Fibroblast of gingiva (primary cell): ENCODE data around the gene MYBPC2.

ENCODE experiments used
- DNase-seq: peaks from one replicate; pipeline ENCODE4 v3.0.0-alpha.2; 2011; ENCODE audit warnings: low read depth

Gene MYBPC2

DNA sequence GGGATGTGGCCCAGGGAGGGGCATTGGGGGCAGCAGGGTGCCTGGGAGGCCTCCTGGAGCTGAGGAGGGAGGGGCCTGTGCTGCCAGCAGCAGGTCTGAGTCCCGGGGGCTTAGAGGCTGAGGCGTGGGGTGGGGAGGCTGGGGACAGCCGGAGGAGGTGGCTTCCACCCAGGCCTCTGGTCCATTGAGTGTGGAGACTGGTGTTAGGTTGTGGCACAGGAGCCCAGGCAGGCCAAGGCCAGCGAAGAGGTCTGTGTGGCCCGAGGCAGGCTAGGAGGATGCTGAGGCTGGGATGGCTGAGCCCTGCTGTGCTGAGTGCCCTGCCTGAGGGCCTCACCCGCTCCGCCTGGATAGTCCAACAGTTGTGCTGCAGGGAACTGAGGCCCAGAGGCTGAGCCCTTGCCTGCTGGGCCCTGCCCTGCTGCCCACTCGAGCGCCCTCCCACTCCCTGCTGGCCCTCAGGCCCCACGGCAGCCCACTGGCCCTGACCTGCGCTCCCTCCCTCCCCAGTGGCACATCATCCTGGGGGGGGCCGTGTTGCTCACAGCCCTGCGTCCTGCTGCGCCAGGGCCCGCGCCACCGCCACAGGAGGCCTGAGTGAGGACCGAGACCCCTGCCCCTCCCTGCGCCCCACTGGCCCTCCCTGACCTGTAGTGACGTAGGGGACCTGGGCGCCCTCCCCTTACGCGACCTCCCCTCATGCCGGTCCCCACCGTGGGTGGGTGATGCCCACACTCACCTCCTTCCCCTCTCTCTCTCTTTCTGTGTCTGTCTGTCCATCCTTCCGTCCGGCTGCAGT, 48.9 kb downstream of the MYBPC2 start:
- DNase-seq, result no peak

DNA sequence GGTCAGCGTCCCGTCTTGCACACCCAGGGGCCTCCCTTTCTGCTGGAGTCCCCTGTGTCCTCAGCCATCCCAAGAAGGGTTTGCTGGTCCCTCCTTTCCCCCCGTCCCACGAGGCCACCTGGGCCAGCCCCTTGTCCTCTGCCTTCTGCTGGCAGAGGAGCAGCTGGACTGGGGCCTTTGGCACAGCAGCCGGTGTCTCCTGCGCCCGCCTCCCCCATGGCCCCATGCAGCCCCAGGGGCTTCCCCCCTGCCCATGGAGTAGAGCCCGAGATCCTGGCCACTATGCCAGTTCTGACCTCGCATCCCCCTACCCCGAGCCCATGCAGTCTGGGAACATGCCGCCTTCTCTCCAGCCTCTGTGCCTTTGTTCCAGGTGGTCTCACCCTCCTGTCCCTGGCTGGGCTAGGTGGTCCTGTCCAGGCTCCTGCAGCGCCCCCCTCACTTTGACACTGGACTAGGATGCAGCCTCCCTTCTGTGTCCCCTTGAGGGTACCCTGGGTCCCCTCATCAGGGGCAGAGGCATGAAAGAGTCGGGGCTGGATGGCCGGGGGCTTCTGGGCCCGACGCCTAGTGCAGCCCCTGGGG, 49.7 kb downstream of the MYBPC2 start:
- no peak for DNase-seq

DNA sequence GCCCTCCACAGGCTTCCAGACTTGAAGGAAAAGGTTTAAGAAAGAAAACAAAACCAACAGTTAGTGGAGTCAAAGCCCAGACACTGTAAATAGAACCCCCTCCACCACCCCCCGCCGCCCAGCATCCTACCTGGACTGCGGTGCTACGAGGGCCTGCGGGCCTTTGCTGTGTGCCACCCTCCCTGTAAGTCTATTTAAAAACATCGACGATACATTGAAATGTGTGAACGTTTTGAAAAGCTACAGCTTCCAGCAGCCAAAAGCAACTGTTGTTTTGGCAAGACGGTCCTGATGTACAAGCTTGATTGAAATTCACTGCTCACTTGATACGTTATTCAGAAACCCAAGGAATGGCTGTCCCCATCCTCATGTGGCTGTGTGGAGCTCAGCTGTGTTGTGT, 50.2 kb downstream of the MYBPC2 start:
- no peak for DNase-seq

GRCh38 chr19:50485284-50485955, 52.7 kb downstream of the MYBPC2 start:
- DNase-seq, result no peak

DNA sequence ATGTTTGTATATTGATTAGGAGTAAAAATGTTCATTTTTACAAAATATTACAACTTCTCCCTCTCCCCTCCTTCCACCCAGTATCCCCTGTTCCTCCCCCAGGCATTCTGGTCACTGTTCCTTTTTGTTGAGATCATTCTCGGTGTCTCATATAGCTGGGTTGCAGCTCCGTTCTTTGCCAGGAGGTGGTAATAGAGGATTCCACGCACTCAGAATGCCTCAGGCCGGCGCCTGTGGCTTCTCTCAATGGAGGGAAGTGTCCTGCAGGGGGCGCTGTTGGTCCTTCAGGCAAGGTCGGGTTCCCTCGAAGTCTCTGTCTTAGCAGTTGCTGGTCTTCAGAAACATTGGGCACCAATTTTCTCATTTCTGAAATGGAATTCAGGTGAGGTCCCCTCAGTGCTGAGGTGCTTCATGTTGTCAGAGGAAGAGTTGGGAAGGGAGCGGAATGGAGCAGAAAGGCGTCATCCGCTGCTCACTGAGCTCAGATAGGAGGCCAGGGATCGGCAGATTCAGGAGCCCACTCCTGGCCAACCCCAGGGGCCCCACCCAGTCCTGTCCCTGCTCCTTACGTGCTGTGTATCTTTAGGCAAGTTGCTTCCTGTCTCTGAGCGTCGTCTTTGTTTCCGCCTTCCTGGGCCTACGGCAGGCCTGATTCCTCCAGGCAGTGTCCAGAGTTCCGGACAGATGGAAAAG, 54.3 kb downstream of the MYBPC2 start:
- DNase-seq, result no peak

DNA sequence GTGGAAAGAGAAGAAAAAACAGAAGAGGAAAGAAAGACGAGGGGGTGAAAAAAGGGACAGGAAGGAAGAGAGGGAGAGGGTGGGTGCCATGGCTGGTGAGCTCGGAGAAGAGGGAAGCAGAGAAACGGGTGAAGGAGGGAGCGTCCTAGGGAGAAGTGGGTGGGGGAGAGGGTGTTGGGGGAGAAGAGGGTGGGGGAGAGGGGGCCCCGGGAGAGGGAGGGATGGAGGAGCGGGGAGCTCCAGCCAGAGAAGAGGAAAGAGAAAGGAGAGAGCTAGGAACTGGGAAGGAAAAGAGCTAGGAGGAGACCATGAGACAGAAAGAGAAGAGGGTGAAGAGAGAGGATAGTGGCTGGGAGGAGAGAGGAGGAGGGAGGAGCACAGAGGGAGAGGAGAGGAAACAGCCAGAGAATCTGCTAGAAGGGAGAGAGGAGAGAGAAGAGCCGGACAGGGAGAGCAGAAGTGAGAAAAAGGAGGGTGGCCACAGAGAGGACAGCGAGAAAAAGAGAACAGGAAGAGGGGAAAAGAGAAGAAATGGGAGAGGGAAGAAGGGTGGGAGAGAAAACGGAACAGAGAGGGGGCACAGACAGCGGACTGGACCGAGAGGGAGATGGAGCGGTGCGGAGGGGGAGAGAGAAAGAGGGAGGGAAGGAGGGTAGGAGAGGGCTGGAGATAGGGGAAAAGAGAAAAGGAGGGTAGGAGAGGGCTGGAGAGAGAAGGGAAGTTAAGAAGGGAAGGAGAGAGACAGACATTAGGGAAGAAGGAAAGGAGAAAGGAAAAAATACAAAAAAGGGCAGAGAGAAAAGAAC, 55.9 kb downstream of the MYBPC2 start:
- no peak for DNase-seq

- no peak for DNase-seq
Observed at GRCh38 chr19:50489461-50490011, 56.8 kb downstream of the MYBPC2 start.

- DNase-seq, result no peak
Observed at GRCh38 chr19:50490411-50490811, 57.7 kb downstream of the MYBPC2 start.

DNA sequence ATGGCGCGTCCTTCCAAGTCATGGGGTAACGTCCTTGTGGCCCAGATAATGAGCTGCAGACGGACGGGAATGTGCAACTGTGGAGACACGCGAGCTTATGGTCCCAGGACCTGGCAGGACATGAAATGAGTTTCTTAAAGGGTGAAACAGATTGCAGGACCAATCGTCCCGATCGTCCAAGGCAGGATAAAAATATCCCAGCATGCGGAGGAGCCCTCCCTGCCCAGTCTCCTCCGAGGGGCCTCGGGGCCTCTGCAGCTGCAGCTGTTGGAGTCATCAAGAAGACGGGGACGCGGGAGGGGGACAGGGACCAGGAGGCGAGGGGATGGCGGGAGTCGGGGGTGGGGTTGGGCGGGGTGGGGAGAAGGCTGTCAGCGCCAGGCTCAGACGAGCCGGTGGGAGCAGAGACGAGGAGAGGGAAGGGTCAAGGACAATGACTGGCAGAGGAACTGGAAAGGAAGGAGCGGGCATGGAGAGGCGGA, 58.3 kb downstream of the MYBPC2 start:
- no peak for DNase-seq

DNA sequence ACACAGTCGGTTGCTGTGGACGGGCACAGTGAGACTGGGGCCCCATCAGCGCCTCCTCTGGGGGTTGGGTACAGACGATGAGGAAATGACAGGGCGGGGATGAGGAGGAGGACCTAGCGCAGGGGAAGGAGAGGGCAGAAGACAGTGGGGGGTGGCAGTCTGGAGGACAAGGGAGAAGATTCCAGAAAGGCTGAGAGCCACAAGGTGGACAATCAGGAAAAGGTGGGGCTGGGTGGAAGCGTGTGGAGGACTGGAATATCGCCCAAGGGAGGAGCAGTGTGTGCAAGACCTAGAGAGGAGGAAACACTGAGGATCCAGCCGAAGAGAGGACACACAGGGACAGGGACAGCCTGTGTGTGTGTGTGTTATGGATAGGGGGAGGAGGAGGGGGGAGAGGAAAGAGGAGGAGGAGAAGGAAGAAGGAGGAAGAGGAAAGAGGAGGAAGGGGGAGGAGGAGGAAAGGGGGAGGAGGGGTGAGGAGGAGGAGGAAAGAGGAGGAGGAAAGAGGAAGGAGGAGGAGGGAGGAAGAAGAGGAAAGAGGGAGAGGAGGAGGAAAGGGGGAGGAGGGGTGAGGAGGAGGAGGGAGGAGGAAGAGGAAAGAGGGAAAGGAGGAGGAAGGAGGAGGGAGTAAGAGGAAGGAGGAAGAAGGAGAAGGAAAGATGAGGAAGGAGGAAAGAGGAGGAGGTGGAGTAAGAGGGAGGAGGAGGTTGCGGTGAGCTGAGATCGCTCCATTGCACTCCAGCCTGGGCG, 59.8 kb downstream of the MYBPC2 start:
- DNase-seq, result no peak

DNA sequence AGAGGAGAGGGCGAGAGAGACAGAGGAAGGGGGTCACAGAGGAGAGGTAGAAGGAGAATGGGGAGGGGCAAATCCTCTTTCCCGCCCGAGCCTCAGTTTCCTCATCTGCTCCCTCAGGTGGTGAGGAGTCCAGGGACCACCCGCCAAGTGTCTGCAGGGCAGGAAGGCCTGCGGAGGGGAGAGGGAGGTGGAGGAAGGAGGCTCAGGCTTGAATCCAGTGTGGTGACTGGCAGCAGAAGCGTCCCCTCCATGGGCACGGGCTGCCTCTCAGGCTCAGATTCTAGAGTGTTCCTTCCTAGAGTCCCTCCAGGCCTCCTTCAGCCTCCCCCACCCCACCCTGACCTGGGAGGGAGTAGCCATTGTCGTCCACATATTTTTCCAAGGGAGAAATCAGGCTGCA, 60.5 kb downstream of the MYBPC2 start:
- no peak for DNase-seq

GRCh38 chr19:50494186-50495019, 61.7 kb downstream of the MYBPC2 start:
- no peak for DNase-seq

DNA sequence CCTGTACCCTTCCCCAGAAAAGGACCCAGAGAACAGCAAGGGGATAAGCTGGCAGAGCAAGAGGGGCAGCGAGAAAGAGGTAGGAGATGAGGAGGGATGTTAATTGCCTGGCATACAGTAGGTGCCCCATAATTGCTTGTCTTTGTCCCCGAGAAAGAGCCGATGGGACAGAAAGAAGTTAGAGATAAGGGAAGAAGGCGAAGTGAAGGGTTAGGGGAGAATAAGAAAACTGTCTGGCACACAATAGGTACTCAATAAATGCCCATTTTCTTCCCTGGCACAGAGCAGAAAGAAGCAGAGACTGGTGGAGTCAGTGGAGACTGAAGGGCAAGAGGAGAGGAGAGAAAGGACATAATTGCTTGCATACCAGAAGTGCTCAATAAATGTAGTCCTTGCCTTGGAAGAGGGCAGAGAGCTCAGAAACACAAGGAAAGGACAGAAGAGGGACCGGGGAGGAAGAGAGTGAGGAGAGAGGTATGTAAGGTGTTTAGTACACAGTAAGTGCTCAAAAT, 62.4 kb downstream of the MYBPC2 start:
- DNase-seq, result no peak

DNA sequence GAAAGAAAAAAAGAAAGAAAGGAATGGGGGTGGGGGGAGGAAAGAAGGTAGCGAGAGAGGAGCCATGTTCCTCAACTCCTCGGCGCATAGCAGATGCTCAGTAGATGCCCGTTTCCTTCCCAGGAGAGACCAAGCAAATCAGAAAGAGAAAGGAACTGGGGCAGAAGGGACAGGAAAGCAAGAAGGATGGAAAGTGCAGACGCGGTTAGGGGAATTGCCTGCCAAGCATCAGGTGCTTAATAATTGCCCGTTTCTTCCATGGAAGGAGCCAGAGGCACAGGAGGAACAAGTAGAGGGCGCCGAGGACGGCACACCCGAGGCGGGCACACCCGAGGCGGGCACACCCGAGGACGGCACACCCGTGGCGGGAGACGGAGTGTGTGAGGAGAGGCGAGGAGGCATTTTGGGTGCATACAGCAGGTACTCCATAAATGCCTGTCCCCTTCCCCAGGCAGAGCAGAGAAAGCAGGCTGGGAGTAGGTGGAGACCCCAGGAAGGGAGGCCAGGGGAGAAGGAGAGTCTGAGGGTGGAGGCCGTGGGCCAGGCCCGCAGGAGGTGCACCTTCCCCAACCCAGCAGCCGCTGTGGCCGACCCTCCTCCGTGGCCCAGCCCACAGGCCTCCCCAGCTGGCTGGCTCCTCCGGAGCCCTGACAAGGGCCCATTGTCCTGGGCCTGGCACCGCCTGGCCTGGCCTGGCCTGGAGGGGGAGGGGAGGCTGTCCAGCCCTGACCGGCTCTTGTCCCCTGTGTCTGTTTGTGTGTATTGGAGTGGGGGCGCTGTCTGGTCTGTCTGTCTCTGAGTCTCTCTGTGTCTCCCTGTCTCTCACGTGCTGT, 63.7 kb downstream of the MYBPC2 start:
- DNase-seq, result no peak

DNA sequence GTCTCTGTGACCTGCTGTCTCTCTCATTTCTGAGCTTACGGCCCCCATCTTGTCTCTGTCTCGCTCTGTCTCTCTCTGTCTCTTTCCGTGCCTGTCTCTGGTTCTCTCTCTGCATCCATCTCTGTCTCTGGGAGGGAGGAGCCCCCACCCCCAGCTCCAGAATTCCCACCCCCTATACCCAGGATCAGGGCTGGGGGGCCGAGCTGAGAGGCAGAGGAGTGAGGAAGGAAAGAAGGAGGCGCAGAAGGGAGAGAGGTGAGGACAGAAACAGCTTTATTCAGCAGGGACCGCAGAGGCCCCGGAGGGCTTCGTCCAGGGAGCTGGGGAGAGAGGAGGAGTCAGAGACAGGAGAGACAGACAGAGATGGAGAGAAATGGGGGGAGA, 64.3 kb downstream of the MYBPC2 start:
- DNase-seq, result no peak

DNA sequence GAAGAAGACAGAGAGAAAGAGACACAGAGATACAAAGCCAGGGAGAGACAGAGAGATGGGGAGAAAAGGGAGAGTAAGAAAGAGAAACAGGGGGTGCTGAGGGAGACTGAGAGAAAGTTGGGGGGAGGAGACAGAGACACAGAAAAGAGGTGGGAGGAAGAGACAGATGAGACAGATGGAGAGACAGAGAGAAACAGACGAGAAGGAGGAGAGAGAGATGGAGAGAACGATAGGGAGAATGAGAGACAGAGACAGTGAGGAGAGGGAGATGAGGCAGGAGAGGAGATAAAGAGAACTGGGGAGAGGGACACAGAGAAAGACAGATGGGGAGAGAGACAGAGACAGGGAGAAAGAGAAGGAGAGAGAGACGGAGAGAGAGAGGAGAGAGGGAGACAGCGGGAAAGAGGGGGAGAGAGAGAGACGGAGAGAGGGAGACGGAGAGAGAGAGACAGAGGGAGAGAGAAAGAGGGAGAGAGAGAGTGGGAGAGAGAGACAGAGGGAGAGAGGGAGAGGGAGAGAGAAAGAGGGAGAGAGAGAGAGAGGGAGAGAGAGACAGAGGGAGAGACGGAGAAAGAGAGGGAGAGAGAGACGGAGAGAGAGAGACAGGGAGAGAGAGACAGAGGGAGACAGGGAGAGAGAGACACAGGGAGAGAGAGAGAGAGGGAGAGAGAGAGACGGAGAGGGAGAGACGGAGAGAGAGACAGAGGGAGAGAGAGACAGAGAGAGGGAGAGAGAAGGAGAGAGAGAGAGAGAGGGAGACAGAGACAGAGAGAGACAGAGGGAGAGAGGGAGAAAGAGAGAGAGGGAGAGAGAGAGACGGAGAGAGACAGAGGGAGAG, 65.7 kb downstream of the MYBPC2 start:
- DNase-seq, result no peak

- DNase-seq, result no peak
Observed at GRCh38 chr19:50500060-50500752, 67.5 kb downstream of the MYBPC2 start.
